A549 (cell line): Measurements from ENCODE around the gene ANKRD29. TPM values are rescaled to one million over a fixed set of nuclear protein-coding genes. Genes with fewer than 3 reads are reported as not detected.

Source experiments
- ATAC-seq, 2 experiments: fragments of 200-7000 bp in 1 of 2; fragments of >200 bp in 1 of 2; cut with Nextera tagmentation in 1 of 2; cut with Tn5 transposase in 1 of 2; 3 replicates each; pipeline versions ENCODE4 v1.8.0 to v1.9.1; 2018 to 2020; ENCODE audit warnings: mild to moderate bottlenecking in 1 of 2, moderate library complexity in 1 of 2
- CTCF ChIA-PET: fragments of 300-600 bp; sonication (Branson Sonifier 250); formaldehyde crosslinking; extraction: SDS; loops from one replicate; lab custom pipeline; 2021; ENCODE audit warnings: antibody characterized with exemption, inconsistent platforms; lab: Yijun Ruan, JAX
- POLR2A ChIA-PET: fragments of 350-600 bp; formaldehyde crosslinking; extraction: SDS; loops from one replicate; lab custom pipeline; 2021; ENCODE audit warnings: antibody characterized with exemption, inconsistent platforms; lab: Yijun Ruan, JAX
- DNase-seq, 2 experiments: peaks; one replicate each; pipeline versions ENCODE4 v3.0.0 to v3.0.0-alpha.2; 2011 to 2016; ENCODE audit warnings: low read depth in 1 of 2, low spot score in 1 of 2
- FAIRE-seq: peaks from 2 replicates; lab custom pipeline; 2011; peaks lifted over from hg19 to GRCh38; lab: Jason Lieb, UNC
- H3K27ac ChIP-seq, 2 experiments: fragments of >200 bp; sonication (Bioruptor Twin); formaldehyde crosslinking; 3 replicates each; pipeline ENCODE4 v1.5.1; 2016 to 2017
- H3K4me1 ChIP-seq: fragments of >200 bp; sonication (Bioruptor Twin); formaldehyde crosslinking; 3 replicates; pipeline ENCODE4 v1.6.1; 2016
- H3K4me2 ChIP-seq: fragments of >200 bp; sonication (Bioruptor Twin); formaldehyde crosslinking; 3 replicates; pipeline ENCODE4 v1.6.1; 2016
- H3K4me3 ChIP-seq: fragments of >200 bp; sonication (Bioruptor Twin); formaldehyde crosslinking; 3 replicates; pipeline ENCODE4 v1.5.1; 2016
- H3K9me3 ChIP-seq: fragments of >200 bp; sonication (Bioruptor Twin); formaldehyde crosslinking; 3 replicates; pipeline ENCODE4 v1.6.1; 2016
- BHLHE40 ChIP-seq: IDR thresholded peaks from 2 replicates; pipeline ENCODE4 v1.6.1; 2012; ENCODE audit warnings: low read depth, low read length, inconsistent platforms
- CEBPB ChIP-seq, 2 experiments: fragments of >200 bp in 1 of 2; sonication (Bioruptor Twin) in 1 of 2; formaldehyde crosslinking in 1 of 2; IDR thresholded peaks; 2 replicates each; pipeline ENCODE4 v1.6.1; 2012 to 2016
- CHD4 ChIP-seq: fragments of 200-600 bp; sonication (generic); IDR thresholded peaks from 2 replicates; pipeline ENCODE4 v1.6.1; 2016; ENCODE audit warnings: antibody characterized with exemption, mild to moderate bottlenecking, borderline replicate concordance
- CTCF ChIP-seq: fragments of >200 bp; sonication (Bioruptor Twin); formaldehyde crosslinking; IDR thresholded peaks from 3 replicates; pipeline ENCODE4 v1.5.1; 2016
- E2F6 ChIP-seq: IDR thresholded peaks from 2 replicates; pipeline ENCODE4 v1.6.1; 2012; ENCODE audit warnings: low read depth, borderline replicate concordance
- HES2 ChIP-seq: fragments of >200 bp; sonication (Bioruptor Twin); formaldehyde crosslinking; IDR thresholded peaks from 2 replicates; pipeline ENCODE4 v1.6.1; 2016
- HEYL ChIP-seq: fragments of 250-450 bp; sonication (Bioruptor Pico); IDR thresholded peaks from 2 replicates; pipeline ENCODE4 v1.8.0; 2021; ENCODE audit warnings: mild to moderate bottlenecking, moderate library complexity
- JUN ChIP-seq, 2 experiments: fragments of >200 bp; sonication (Bioruptor Twin); formaldehyde crosslinking; IDR thresholded peaks; 2 replicates in 1 of 2; 3 replicates in 1 of 2; pipeline ENCODE4 v1.6.1; 2016 to 2017
- MYC ChIP-seq: IDR thresholded peaks from 2 replicates; pipeline ENCODE4 v1.6.1; 2012; ENCODE audit warnings: mild to moderate bottlenecking, inconsistent platforms, low read length, improper control_type of control experiment, borderline replicate concordance
- NFE2L2 ChIP-seq: fragments of 150-350 bp; conservative IDR thresholded peaks from 2 replicates; pipeline ENCODE4 v1.6.1; 2014; ENCODE audit warnings: low read length
- NPAS2 ChIP-seq: fragments of 250-450 bp; sonication (Bioruptor Pico); IDR thresholded peaks from 2 replicates; pipeline ENCODE4 v1.8.0; 2022; ENCODE audit warnings: mild to moderate bottlenecking, moderate library complexity, borderline replicate concordance
- RAD21 ChIP-seq, 2 experiments: fragments of >200 bp in 1 of 2; sonication (Bioruptor Twin) in 1 of 2; formaldehyde crosslinking in 1 of 2; IDR thresholded peaks in 1 of 2; conservative IDR thresholded peaks in 1 of 2; 2 replicates in 1 of 2; 3 replicates in 1 of 2; pipeline ENCODE4 v1.6.1; 2012 to 2018; ENCODE audit warnings: inconsistent platforms in 1 of 2
- SREBF2 ChIP-seq: fragments of 450-650 bp; IDR thresholded peaks from 2 replicates; pipeline ENCODE4 v1.6.1; 2014; ENCODE audit warnings: mild to moderate bottlenecking, moderate library complexity
- TFCP2L1 ChIP-seq: fragments of 250-450 bp; sonication (Bioruptor Pico); IDR thresholded peaks from 2 replicates; pipeline ENCODE4 v1.5.0; 2021; ENCODE audit warnings: mild to moderate bottlenecking
- TP53 ChIP-seq: fragments of 250-450 bp; sonication (Bioruptor Pico); IDR thresholded peaks from 2 replicates; pipeline ENCODE4 v1.5.0; 2021; ENCODE audit warnings: mild to moderate bottlenecking, moderate library complexity
- ZFP36 ChIP-seq: fragments of 450-650 bp; IDR thresholded peaks from 2 replicates; pipeline ENCODE4 v1.6.1; 2014; ENCODE audit warnings: borderline replicate concordance; ENCODE audit not compliant: partially characterized antibody
- ZSCAN20 ChIP-seq: fragments of 250-450 bp; sonication (Bioruptor Pico); IDR thresholded peaks from 2 replicates; pipeline ENCODE4 v1.8.0; 2022; ENCODE audit warnings: mild to moderate bottlenecking, moderate library complexity
- WGBS: methylation state at CpG from one replicate; pipeline ENCODE4 v1.1.6; 2017; ENCODE audit errors: missing lambda C conversion rate; 5-methylcytosine and 5-hydroxymethylcytosine counted together
- polyA plus RNA-seq, 4 experiments: library from polyadenylated mRNA; depleted of rRNA in 3 of 4; stranded (reverse); fragments of >200 nt; fragmentation: RNase III in 1 of 4; extraction: RNeasy Plus Mini Kit Qiagen cat#74134 plus additional on column Dnase treatment in 1 of 4; gene quantifications; 2 replicates in 3 of 4; 3 replicates in 1 of 4; pipeline ENCODE4 v1.2.3, GENCODE V29; 2011 to 2017
- TF ChIP-seq, protein P1 (sequence below): fragments of >200 bp; sonication (Bioruptor Twin); formaldehyde crosslinking; IDR thresholded peaks from 3 replicates; pipeline ENCODE4 v1.6.1; 2016

The ANKRD29 gene
- polyA plus RNA-seq, 2 of the 4 experiments (the other 2 are of a cell fraction), result 12.4 to 25.4 TPM

- TF ChIP-seq CTCF (no peak), TP53 (CRISPR knock-in tag) (no peak), SREBF2 (no peak), TFCP2L1 (CRISPR knock-in tag) (no peak), HEYL (no peak), NFE2L2 (no peak), ZFP36 (no peak), CHD4 (no peak), E2F6 (no peak)
- TF ChIP-seq, all 56 proteins: peak for 0
These were observed 39.7 kb downstream of the ANKRD29 start (continued) for GRCh38 chr18:23623040-23623439.

- POLR2A ChIA-PET, result no interaction called here
- TF ChIP-seq MYC, result no peak
- CTCF ChIA-PET, result interaction anchor here (1.7 to 5.8 kb wide), 2 partner anchors 31 to 82 kb away, joined by 4 to 89 read pairs; no protein-coding TSS in a partner anchor
- FAIRE-seq (no peak), DNase-seq (no peak), ATAC-seq (no peak)
- Histone ChIP-seq H3K27ac (peak overlapping the region; percentile 59 to 86; a peak in 5 of 6 replicates), H3K4me2 (peak overlapping the region; percentile 59; the same call in 2 of the 3 replicates), H3K4me3 (no peak overlapping the region), H3K9me3 (no peaks in the 10 kb centered on the region), H3K4me1 (peaks cover 40% of the 10 kb centered on the region)
- WGBS, result 96% methylated on average over 41 of the region's 41 CpGs
These were observed 43.3 kb downstream of the ANKRD29 start for GRCh38 chr18:23619388-23619881.

DNA sequence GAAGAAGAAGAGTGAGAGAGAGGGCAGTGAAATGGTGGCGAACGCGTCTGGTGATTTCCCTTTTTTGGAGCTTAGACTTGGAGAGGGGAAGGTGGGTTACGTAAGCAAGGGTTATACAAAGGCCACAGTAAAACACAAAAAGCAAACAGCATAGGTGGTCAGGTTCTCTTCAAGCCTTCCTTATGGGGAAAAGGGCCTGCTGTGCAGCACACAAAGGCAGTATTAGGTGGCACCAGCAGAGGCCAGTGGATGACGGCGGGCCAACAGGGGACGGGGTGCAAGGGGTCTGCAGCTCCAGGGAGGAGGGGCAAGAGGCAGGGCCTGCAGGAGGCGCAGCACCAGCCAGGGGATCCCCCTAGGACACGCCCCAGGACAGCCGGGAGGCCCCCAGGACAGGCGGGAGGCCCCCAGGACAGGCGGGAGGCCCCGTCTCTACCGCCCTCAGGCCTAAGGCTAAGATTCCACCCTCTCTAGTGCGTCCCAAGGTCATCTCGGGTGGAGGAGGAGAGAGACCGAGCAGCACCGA, 43.8 kb downstream of the ANKRD29 start:
- POLR2A ChIA-PET, result no interaction called here

More for the DNA sequence above, 43.8 kb downstream of the ANKRD29 start:
- H3K27ac ChIP-seq, result peak overlapping the region; percentile 59 to 86
- peaks cover 40% of the 10 kb centered on the region for H3K4me1 ChIP-seq
- H3K4me2 ChIP-seq, result peak overlapping the region; percentile 59
- FAIRE-seq, result no peak
- H3K9me3 ChIP-seq, result no peaks in the 10 kb centered on the region
- TF ChIP-seq NPAS2 (CRISPR knock-in tag) (no peak), HES2 (no peak), RAD21 (conservative IDR thresholded peaks at IDR 0.05 in 1 of 2, IDR thresholded peaks at IDR 0.05 in 1 of 2) (0 out of 5 replicates have a peak, but pooled peaks of 1 of the 2 experiments have one; percentile 5), JUN (IDR thresholded peaks at IDR 0.05) (no peak), ZSCAN20 (CRISPR knock-in tag) (no peak), BHLHE40 (no peak), CEBPB (IDR thresholded peaks at IDR 0.05) (peak in 1 of 2 experiments; percentile 64; a peak in 2 of 4 replicates)
- TF ChIP-seq, protein P1, sequence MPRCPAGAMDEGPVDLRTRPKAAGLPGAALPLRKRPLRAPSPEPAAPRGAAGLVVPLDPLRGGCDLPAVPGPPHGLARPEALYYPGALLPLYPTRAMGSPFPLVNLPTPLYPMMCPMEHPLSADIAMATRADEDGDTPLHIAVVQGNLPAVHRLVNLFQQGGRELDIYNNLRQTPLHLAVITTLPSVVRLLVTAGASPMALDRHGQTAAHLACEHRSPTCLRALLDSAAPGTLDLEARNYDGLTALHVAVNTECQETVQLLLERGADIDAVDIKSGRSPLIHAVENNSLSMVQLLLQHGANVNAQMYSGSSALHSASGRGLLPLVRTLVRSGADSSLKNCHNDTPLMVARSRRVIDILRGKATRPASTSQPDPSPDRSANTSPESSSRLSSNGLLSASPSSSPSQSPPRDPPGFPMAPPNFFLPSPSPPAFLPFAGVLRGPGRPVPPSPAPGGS, result no peak
- peak in 1 of 2 experiments; percentile 55 for DNase-seq
- ATAC-seq, result peak in 1 of 2 experiments; percentile 61; a peak in 3 of 6 replicates
- 59% methylated on average over 8 of the region's 18 CpGs for WGBS
- no peak overlapping the region for H3K4me3 ChIP-seq
- CTCF ChIA-PET, result interaction anchor here (1.7 to 5.8 kb wide), 2 partner anchors 31 to 83 kb away, joined by 4 to 89 read pairs; no protein-coding TSS in a partner anchor
